ENCODE results near the gene BAIAP2.
A peak's percentile ranks its signal among the peaks of the same experiment; 100 is the strongest.

The BAIAP2 gene

GRCh38 chr17:81114351-81115093, 79.6 kb downstream of the BAIAP2 start:
- DNase-seq = no peak

- no peak for DNase-seq
Measured at GRCh38 chr17:81115219-81115618, 80.3 kb downstream of the BAIAP2 start.

- no peak for DNase-seq
Measured at GRCh38 chr17:81115749-81116464, 81.0 kb downstream of the BAIAP2 start.

- no peak for DNase-seq
Measured at GRCh38 chr17:81116704-81117103, 81.8 kb downstream of the BAIAP2 start.

- no peak for DNase-seq
Measured at GRCh38 chr17:81117672-81118198, 82.8 kb downstream of the BAIAP2 start.

GRCh38 chr17:81118308-81119221, 83.6 kb downstream of the BAIAP2 start:
- DNase-seq = no peak

GRCh38 chr17:81119223-81120148, 84.5 kb downstream of the BAIAP2 start:
- peak; percentile 79 to 85 for DNase-seq

- DNase-seq = no peak
Measured at GRCh38 chr17:81120149-81120484, 85.2 kb downstream of the BAIAP2 start.

- DNase-seq = no peak
Measured at GRCh38 chr17:81120695-81121621, 86.0 kb downstream of the BAIAP2 start.

- no peak for DNase-seq
Measured at GRCh38 chr17:81121841-81122733, 87.1 kb downstream of the BAIAP2 start.

GRCh38 chr17:81123052-81124048, 88.4 kb downstream of the BAIAP2 start:
- DNase-seq = no peak

- DNase-seq = no peak
Measured at GRCh38 chr17:81124377-81124776, 89.4 kb downstream of the BAIAP2 start.

GRCh38 chr17:81125573-81126081, 90.7 kb downstream of the BAIAP2 start:
- no peak for DNase-seq

- DNase-seq = peak; percentile 28 to 51
Measured at GRCh38 chr17:81126281-81127132, 91.6 kb downstream of the BAIAP2 start.

- no peak for DNase-seq
Measured at GRCh38 chr17:81127133-81127455, 92.1 kb downstream of the BAIAP2 start.

GRCh38 chr17:81127526-81128177, 92.7 kb downstream of the BAIAP2 start:
- DNase-seq = no peak

- DNase-seq = no peak
Measured at GRCh38 chr17:81128338-81128737, 93.4 kb downstream of the BAIAP2 start.

All from hippocampal formation (tissue), 2 donors.